HEK293 (cell line): ENCODE measurements around the gene KDM4B.

Source experiments
- CTCF ChIA-PET: fragments of 350-600 bp; formaldehyde crosslinking; extraction: SDS; loops from one replicate; lab custom pipeline; 2021; ENCODE audit warnings: antibody characterized with exemption; lab: Yijun Ruan, JAX
- POLR2A ChIA-PET: fragments of 300-600 bp; formaldehyde crosslinking; extraction: SDS; loops from one replicate; lab custom pipeline; 2020; ENCODE audit warnings: antibody characterized with exemption, inconsistent platforms; lab: Yijun Ruan, JAX
- H3K27ac ChIP-seq: fragments of 200-500 bp; sonication (Bioruptor generic); 2 replicates; pipeline ENCODE4 v1.5.1; 2014; ENCODE audit warnings: low read depth, low read length, control low read depth, inconsistent platforms; ENCODE audit errors: extremely low read depth
- H3K36me3 ChIP-seq, 2 experiments: fragments of 200-500 bp in 1 of 2; sonication (Bioruptor generic) in 1 of 2; 1 replicate in 1 of 2; 2 replicates in 1 of 2; pipeline ENCODE4 v1.5.1; 2014 to 2017; ENCODE audit warnings: inconsistent platforms in 2 of 2, low read length in 2 of 2; ENCODE audit not compliant: control insufficient read depth in 2 of 2, insufficient read depth in 1 of 2
- H3K4me1 ChIP-seq: fragments of 200-500 bp; sonication (Bioruptor generic); 2 replicates; pipeline ENCODE4 v1.5.1; 2014; ENCODE audit warnings: mild to moderate bottlenecking, low read length, inconsistent platforms; ENCODE audit not compliant: control insufficient read depth, insufficient read depth
- H3K4me3 ChIP-seq: 2 replicates; pipeline ENCODE4 v1.5.1; 2011; ENCODE audit warnings: low read depth, mild to moderate bottlenecking, control low read depth, low read length, moderate library complexity
- H3K9me3 ChIP-seq: fragments of 200-500 bp; sonication (Bioruptor generic); 2 replicates; pipeline ENCODE4 v1.5.1; 2014; ENCODE audit warnings: low read depth, low read length, inconsistent platforms; ENCODE audit not compliant: control insufficient read depth, insufficient read depth
- EGR2 ChIP-seq: fragments of 450-650 bp; formaldehyde crosslinking; IDR thresholded peaks from 2 replicates; pipeline ENCODE4 v1.5.1; 2016; ENCODE audit warnings: low read depth, missing biosample characterization, missing genetic modification characterization
- FEZF1 ChIP-seq: fragments of 450-650 bp; formaldehyde crosslinking; IDR thresholded peaks from 2 replicates; pipeline ENCODE4 v1.5.1; 2016; ENCODE audit warnings: missing biosample characterization, missing genetic modification characterization
- HOXC10 ChIP-seq: sonication (generic); formaldehyde crosslinking; IDR thresholded peaks from 2 replicates; pipeline ENCODE4 v1.8.1; 2023; ENCODE audit warnings: mild to moderate bottlenecking, missing genetic modification reagents
- KLF10 ChIP-seq: fragments of 450-650 bp; IDR thresholded peaks from 2 replicates; pipeline ENCODE4 v1.5.1; 2018; ENCODE audit warnings: missing biosample characterization, mild to moderate bottlenecking, missing genetic modification characterization
- MZF1 ChIP-seq: fragments of 450-650 bp; formaldehyde crosslinking; IDR thresholded peaks from 2 replicates; pipeline ENCODE4 v1.5.1; 2017; ENCODE audit warnings: missing biosample characterization, missing genetic modification characterization, borderline replicate concordance
- RBAK ChIP-seq: fragments of 450-650 bp; formaldehyde crosslinking; IDR thresholded peaks from 2 replicates; pipeline ENCODE4 v1.5.1; 2016; ENCODE audit warnings: missing biosample characterization, missing genetic modification characterization
- SCRT2 ChIP-seq: fragments of 450-650 bp; formaldehyde crosslinking; IDR thresholded peaks from 2 replicates; pipeline ENCODE4 v1.5.1; 2016; ENCODE audit warnings: missing biosample characterization, missing genetic modification characterization
- ZBTB8A ChIP-seq: fragments of 450-650 bp; formaldehyde crosslinking; IDR thresholded peaks from 2 replicates; pipeline ENCODE4 v1.5.1; 2016; ENCODE audit warnings: missing biosample characterization, missing genetic modification characterization
- ZNF146 ChIP-seq: fragments of 450-650 bp; formaldehyde crosslinking; IDR thresholded peaks from 2 replicates; pipeline ENCODE4 v1.5.1; 2016; ENCODE audit warnings: missing biosample characterization, missing genetic modification characterization
- ZNF169 ChIP-seq: fragments of 450-650 bp; formaldehyde crosslinking; IDR thresholded peaks from 2 replicates; pipeline ENCODE4 v1.5.1; 2016; ENCODE audit warnings: missing biosample characterization, missing genetic modification characterization
- ZNF174 ChIP-seq: fragments of 450-650 bp; formaldehyde crosslinking; IDR thresholded peaks from 2 replicates; pipeline ENCODE4 v1.5.0; 2017; ENCODE audit warnings: missing biosample characterization, mild to moderate bottlenecking, missing genetic modification characterization
- ZNF37A ChIP-seq: fragments of 450-650 bp; IDR thresholded peaks from 2 replicates; pipeline ENCODE4 v1.5.1; 2018; ENCODE audit warnings: missing biosample characterization, missing genetic modification characterization
- ZNF473 ChIP-seq: fragments of 450-650 bp; formaldehyde crosslinking; IDR thresholded peaks from 2 replicates; pipeline ENCODE4 v1.5.1; 2017; ENCODE audit warnings: missing biosample characterization, missing genetic modification characterization
- ZNF585B ChIP-seq: fragments of 450-650 bp; formaldehyde crosslinking; IDR thresholded peaks from 2 replicates; pipeline ENCODE4 v1.5.1; 2016; ENCODE audit warnings: missing biosample characterization, missing genetic modification characterization
- ZNF624 ChIP-seq: fragments of 450-650 bp; formaldehyde crosslinking; IDR thresholded peaks from 2 replicates; pipeline ENCODE4 v1.5.1; 2017; ENCODE audit warnings: missing biosample characterization, missing genetic modification characterization
- ZNF670 ChIP-seq: fragments of 450-650 bp; formaldehyde crosslinking; IDR thresholded peaks from 2 replicates; pipeline ENCODE4 v1.5.1; 2016; ENCODE audit warnings: missing biosample characterization, missing genetic modification characterization, low read depth
- ZNF701 ChIP-seq: fragments of 450-650 bp; formaldehyde crosslinking; IDR thresholded peaks from 2 replicates; pipeline ENCODE4 v1.5.1; 2016; ENCODE audit warnings: missing biosample characterization, missing genetic modification characterization
- ZNF707 ChIP-seq: fragments of 450-650 bp; formaldehyde crosslinking; IDR thresholded peaks from 2 replicates; pipeline ENCODE4 v1.5.1; 2016; ENCODE audit warnings: missing biosample characterization, missing genetic modification characterization
- ZNF76 ChIP-seq: fragments of 450-650 bp; formaldehyde crosslinking; IDR thresholded peaks from 2 replicates; pipeline ENCODE4; 2016; ENCODE audit warnings: low read depth, missing biosample characterization, missing genetic modification characterization, borderline replicate concordance
- TF ChIP-seq, protein P1 (sequence below): fragments of 450-650 bp; formaldehyde crosslinking; IDR thresholded peaks from 2 replicates; pipeline ENCODE4 v1.5.1; 2016; ENCODE audit warnings: missing biosample characterization, missing genetic modification characterization
- TF ChIP-seq, protein P2 (sequence below): fragments of 450-650 bp; formaldehyde crosslinking; optimal IDR thresholded peaks from 2 replicates; pipeline ENCODE3; 2016; ENCODE audit warnings: missing biosample characterization, mild to moderate bottlenecking, missing genetic modification characterization

KDM4B gene

DNA sequence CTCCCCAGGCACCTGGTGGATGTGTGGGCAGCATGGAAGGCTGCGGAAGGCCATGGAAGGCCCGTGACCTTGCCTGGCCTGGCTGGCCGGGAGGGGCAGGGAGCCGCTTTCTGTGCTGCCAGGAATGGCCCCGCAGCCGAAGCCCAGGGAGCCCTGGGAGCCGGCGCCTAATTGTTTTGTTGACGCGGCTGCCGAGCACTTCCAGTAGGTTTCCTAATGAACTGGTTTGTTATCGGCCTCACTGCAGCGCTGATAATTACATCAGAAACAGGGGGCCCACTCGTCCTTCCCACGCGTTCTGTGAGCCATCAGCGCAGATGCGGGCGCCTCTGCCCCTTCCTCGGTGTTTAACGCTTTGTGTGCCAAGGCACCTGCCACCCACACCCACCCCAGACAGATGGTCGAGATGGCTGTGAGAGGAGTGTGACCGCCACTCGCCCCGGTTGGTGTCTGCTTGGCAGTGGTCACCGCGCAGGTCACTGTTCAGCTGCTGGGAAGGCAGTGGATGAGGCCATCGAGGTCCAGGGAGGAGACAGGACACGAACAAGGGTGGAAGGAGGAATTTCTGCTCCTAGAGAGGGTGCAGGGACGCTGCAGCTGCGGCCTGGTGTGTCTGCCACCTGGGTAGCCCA, 124.5 kb downstream of the KDM4B start (continued):
- TF ChIP-seq ZNF707 (tag by site-specific recombination): no peak
- no peak for TF ChIP-seq ZNF37A (tag by site-specific recombination)
- no peak for TF ChIP-seq ZNF169
- no peak for TF ChIP-seq ZNF624 (tag by site-specific recombination)
- TF ChIP-seq FEZF1: no peak
- TF ChIP-seq ZNF701: no peak
- no peak for TF ChIP-seq KLF10 (tag by site-specific recombination)
- no peak for TF ChIP-seq ZNF76 (tag by site-specific recombination)

DNA sequence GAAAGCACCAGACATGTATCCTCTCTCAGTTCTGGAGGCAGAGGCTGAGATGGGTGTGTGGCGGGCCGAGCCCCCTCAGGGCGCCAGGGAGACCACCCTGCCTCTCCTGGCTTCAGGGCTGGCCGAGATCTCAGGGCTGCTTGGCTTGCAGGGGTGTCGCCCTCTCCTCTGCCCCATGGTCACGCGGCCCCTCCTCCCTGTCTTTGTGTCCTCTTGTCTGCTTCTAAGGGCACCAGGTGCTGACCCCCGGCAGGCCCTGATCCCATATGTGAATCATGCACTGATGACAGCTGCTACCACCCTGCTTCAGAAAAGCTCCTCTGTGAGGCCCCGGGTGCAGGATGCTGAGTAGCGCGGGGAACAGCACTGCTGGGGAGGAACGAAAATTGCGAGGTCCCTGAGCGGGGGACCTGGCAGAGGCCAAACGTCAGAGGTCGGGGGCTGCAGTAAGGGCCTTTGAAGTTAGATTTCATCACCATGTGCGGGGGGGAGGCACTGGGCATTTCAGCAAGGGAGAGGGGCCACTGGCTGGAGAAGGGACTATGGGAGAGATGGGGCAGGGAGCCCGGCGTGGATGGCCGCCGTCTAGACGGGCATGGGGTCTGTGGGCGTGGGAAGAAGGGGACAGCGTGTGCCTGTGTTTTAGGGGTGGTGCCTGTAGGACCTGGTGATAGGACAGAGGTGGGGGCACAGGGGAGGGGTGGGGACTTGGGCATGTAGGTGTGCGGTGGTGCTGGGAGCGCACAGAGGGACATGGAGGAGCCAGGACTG, 125.2 kb downstream of the KDM4B start:
- Histone ChIP-seq H3K9me3 (no peaks in the 10 kb centered on the region), H3K27ac (no peak overlapping the region), H3K36me3 (peaks cover 0 to 11% of the 10 kb centered on the region in 2 experiments; a peak in 1 of 3 replicates), H3K4me3 (no peak overlapping the region), H3K4me1 (no peaks in the 10 kb centered on the region)
- ChIA-PET POLR2A (no interaction called here), CTCF (no interaction called here)
- no peak for TF ChIP-seq EGR2 (tag by site-specific recombination)
- TF ChIP-seq ZNF585B (tag by site-specific recombination): no peak
- TF ChIP-seq SCRT2 (tag by site-specific recombination): no peak
- no peak for TF ChIP-seq ZNF670 (tag by site-specific recombination)
- TF ChIP-seq MZF1 (tag by site-specific recombination): no peak
- TF ChIP-seq HOXC10 (CRISPR knock-in tag): no peak
- TF ChIP-seq RBAK: no peak
- TF ChIP-seq ZNF146 (tag by site-specific recombination): no peak

DNA sequence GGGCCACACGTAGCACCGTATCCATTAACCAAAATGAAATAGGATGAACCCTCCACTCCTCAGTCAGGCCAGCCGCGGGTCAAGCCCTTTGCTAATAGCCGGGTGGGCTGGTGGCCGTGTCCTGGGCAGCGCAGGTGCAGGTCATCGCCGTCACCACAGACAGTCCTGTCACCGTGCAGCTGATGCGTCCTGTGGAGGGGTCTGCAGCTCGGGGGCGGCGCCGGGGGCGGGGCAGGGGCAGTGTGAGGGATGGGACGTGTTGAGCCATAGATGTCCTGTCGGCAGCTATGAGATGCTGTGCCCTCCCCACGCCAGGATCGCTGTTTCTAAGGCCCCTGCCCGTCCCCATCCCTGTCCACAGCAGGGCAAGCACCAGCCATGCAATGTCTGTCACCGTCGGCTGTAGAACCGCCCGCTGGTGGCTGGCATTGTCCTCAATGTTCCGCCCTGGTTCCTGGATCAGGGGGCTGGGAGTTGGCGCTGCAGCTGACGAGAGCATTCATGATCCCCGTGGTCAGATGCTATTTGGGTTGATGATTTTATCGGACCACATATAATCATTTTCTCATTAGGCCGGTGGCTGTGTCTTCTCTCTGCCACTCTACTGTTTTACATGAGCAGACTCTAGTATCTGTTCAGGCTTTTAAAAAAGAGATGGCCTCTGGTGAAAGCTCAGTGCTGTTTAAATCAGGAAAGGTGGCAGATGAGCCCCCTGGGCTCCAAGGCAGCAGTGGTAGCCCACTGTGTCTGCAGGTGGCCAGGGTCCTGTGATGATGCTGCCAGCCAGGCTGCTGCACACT, 126.1 kb downstream of the KDM4B start:
- Histone ChIP-seq H3K4me1 (no peaks in the 10 kb centered on the region), H3K4me3 (no peak overlapping the region), H3K9me3 (no peaks in the 10 kb centered on the region), H3K36me3 (peaks cover 0 to 13% of the 10 kb centered on the region in 2 experiments; a peak in 1 of 3 replicates), H3K27ac (no peak overlapping the region)
- TF ChIP-seq, protein P1, sequence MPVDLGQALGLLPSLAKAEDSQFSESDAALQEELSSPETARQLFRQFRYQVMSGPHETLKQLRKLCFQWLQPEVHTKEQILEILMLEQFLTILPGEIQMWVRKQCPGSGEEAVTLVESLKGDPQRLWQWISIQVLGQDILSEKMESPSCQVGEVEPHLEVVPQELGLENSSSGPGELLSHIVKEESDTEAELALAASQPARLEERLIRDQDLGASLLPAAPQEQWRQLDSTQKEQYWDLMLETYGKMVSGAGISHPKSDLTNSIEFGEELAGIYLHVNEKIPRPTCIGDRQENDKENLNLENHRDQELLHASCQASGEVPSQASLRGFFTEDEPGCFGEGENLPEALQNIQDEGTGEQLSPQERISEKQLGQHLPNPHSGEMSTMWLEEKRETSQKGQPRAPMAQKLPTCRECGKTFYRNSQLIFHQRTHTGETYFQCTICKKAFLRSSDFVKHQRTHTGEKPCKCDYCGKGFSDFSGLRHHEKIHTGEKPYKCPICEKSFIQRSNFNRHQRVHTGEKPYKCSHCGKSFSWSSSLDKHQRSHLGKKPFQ (tag by site-specific recombination): no peak
- TF ChIP-seq ZBTB8A (no peak), ZNF473 (tag by site-specific recombination) (no peak), ZNF174 (tag by site-specific recombination) (no peak), ZNF169 (no peak)
- TF ChIP-seq, protein P2, sequence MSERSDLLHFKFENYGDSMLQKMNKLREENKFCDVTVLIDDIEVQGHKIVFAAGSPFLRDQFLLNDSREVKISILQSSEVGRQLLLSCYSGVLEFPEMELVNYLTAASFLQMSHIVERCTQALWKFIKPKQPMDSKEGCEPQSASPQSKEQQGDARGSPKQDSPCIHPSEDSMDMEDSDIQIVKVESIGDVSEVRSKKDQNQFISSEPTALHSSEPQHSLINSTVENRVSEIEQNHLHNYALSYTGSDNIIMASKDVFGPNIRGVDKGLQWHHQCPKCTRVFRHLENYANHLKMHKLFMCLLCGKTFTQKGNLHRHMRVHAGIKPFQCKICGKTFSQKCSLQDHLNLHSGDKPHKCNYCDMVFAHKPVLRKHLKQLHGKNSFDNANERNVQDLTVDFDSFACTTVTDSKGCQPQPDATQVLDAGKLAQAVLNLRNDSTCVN (tag by site-specific recombination): no peak
- CTCF ChIA-PET: no interaction called here
- POLR2A ChIA-PET: no interaction called here
